Measurements from ENCODE around the gene SCO2. TPM values are rescaled to one million over a fixed set of nuclear protein-coding genes. Genes with fewer than 3 reads are reported as not detected.

The SCO2 gene
- total RNA-seq, 1 donor from 2014 or later = 1.8 TPM

- H3K27ac Mint-ChIP-seq (ENCODE audit: unreplicated experiment) = no peak overlapping the region
- no peaks in the 10 kb centered on the region for H3K9me3 ChIP-seq (ENCODE audit: insufficient read depth, low read depth, low read length)
- no peaks in the 10 kb centered on the region for H3K4me1 ChIP-seq (ENCODE audit: insufficient read depth, low read length)
- H3K36me3 Mint-ChIP-seq (ENCODE audit: low read depth, unreplicated experiment) = peaks cover 32% of the 10 kb centered on the region
- DNase-seq (ENCODE audit: low read depth) (no peak), FAIRE-seq (no peak)
- no peak overlapping the region for H3K9ac ChIP-seq (ENCODE audit: low read length)
- no peak overlapping the region for H2AFZ ChIP-seq (ENCODE audit: low read depth, low read length)
- no peaks in the 10 kb centered on the region for H3K27me3 Mint-ChIP-seq (ENCODE audit: low read depth, unreplicated experiment)
- no peaks in the 10 kb centered on the region for H4K20me1 ChIP-seq (ENCODE audit: insufficient read depth, low read length)
- no peaks in the 10 kb centered on the region for H3K4me1 Mint-ChIP-seq (ENCODE audit: low read depth, unreplicated experiment)
- no peak overlapping the region for H3K4me3 Mint-ChIP-seq (ENCODE audit: unreplicated experiment)
- H3K4me2 ChIP-seq (ENCODE audit: low read length) = no peak overlapping the region
- H3K36me3 ChIP-seq (ENCODE audit: insufficient read depth, low read length) = no peaks in the 10 kb centered on the region
- no peak for TF ChIP-seq EZH2 (IDR thresholded peaks at IDR 0.05; ENCODE audit: insufficient read depth, low read length)
- no peak for TF ChIP-seq CTCF (IDR thresholded peaks at IDR 0.05; ENCODE audit: insufficient read depth, low read depth, low read length)
- H3K27ac ChIP-seq (ENCODE audit: low read depth, low read length) = no peak overlapping the region
- H3K79me2 ChIP-seq (ENCODE audit: insufficient read depth, low read length) = no peaks in the 10 kb centered on the region
- no peak overlapping the region for H3K4me3 ChIP-seq (ENCODE audit: insufficient read depth, low read depth, low read length)
- H3K9me3 Mint-ChIP-seq (ENCODE audit: unreplicated experiment) = peaks cover under 1% of the 10 kb centered on the region
- peaks cover under 1% of the 10 kb centered on the region for H3K27me3 ChIP-seq (ENCODE audit: insufficient read depth, low read length)
Measured at GRCh38 chr22:50571264-50572175, 46.1 kb upstream of the SCO2 start.

GRCh38 chr22:50570861-50571260 is 45.5 kb upstream of the SCO2 start:
- no peaks in the 10 kb centered on the region for H3K36me3 ChIP-seq (ENCODE audit: insufficient read depth, low read length)
- no peaks in the 10 kb centered on the region for H3K9me3 ChIP-seq (ENCODE audit: insufficient read depth, low read depth, low read length)
- DNase-seq (ENCODE audit: low read depth) (no peak), FAIRE-seq (no peak)
- TF ChIP-seq EZH2 (IDR thresholded peaks at IDR 0.05; ENCODE audit: insufficient read depth, low read length) = no peak
- TF ChIP-seq CTCF (IDR thresholded peaks at IDR 0.05; ENCODE audit: insufficient read depth, low read depth, low read length) = no peak
- H3K9ac ChIP-seq (ENCODE audit: low read length) = no peak overlapping the region
- Mint-ChIP-seq H3K36me3 (ENCODE audit: low read depth, unreplicated experiment) (peaks cover 37% of the 10 kb centered on the region), H3K27ac (ENCODE audit: unreplicated experiment) (no peak overlapping the region), H3K4me1 (ENCODE audit: low read depth, unreplicated experiment) (no peaks in the 10 kb centered on the region), H3K27me3 (ENCODE audit: low read depth, unreplicated experiment) (peaks cover 2% of the 10 kb centered on the region), H3K9me3 (ENCODE audit: unreplicated experiment) (peaks cover 1% of the 10 kb centered on the region), H3K4me3 (ENCODE audit: unreplicated experiment) (no peak overlapping the region)
- H3K79me2 ChIP-seq (ENCODE audit: insufficient read depth, low read length) = no peaks in the 10 kb centered on the region
- no peak overlapping the region for H2AFZ ChIP-seq (ENCODE audit: low read depth, low read length)
- no peak overlapping the region for H3K27ac ChIP-seq (ENCODE audit: low read depth, low read length)
- no peaks in the 10 kb centered on the region for H4K20me1 ChIP-seq (ENCODE audit: insufficient read depth, low read length)
- peaks cover 2% of the 10 kb centered on the region for H3K27me3 ChIP-seq (ENCODE audit: insufficient read depth, low read length)
- H3K4me1 ChIP-seq (ENCODE audit: insufficient read depth, low read length) = no peaks in the 10 kb centered on the region
- H3K4me3 ChIP-seq (ENCODE audit: insufficient read depth, low read depth, low read length) = no peak overlapping the region
- H3K4me2 ChIP-seq (ENCODE audit: low read length) = no peak overlapping the region
